K562 (cell line): ENCODE measurements around the gene CHST10. TPM values are rescaled to one million over a fixed set of nuclear protein-coding genes. Genes with fewer than 3 reads are reported as not detected.

ENCODE experiments used
- ATAC-seq: fragments of 200-7000 bp; cut with Tn5 transposase; 3 replicates; pipeline ENCODE4 v1.9.1; 2020; ENCODE audit warnings: moderate library complexity
- BruUV-seq: library from RNA; stranded (reverse); fragments of 400-500 nt; replicated peaks from 2 replicates; lab custom pipeline; 2021; lab: Mats Ljungman, UMichigan
- CTCF ChIA-PET: fragments of 300-600 bp; formaldehyde crosslinking; extraction: SDS; loops from one replicate; lab custom pipeline; 2021; ENCODE audit warnings: low intra/inter-chr PET ratio; lab: Yijun Ruan, JAX
- POLR2A ChIA-PET: fragments of 300-600, 350-650 bp; sonication (Branson Sonifier 250); formaldehyde crosslinking; extraction: SDS; loops from one replicate; lab custom pipeline; 2021; ENCODE audit warnings: antibody characterized with exemption, inconsistent platforms; lab: Yijun Ruan, JAX
- DNase-seq, 4 experiments: peaks; one replicate each; pipeline versions ENCODE4 v3.0.0 to v3.0.0-alpha.2; 2011 to 2018; ENCODE audit warnings: low spot score in 3 of 4, mixed read lengths in 3 of 4; ENCODE audit errors: extremely low read depth in 1 of 4
- FAIRE-seq: peaks from 2 replicates; lab custom pipeline; 2011; peaks lifted over from hg19 to GRCh38; lab: Jason Lieb, UNC
- H2AFZ ChIP-seq: 2 replicates; pipeline ENCODE4 v1.6.0; 2011; ENCODE audit warnings: low read depth, low read length, control low read depth, inconsistent platforms
- H3K27ac ChIP-seq: fragments of 200-600 bp; 3 replicates; pipeline ENCODE4 v1.8.0; 2011; ENCODE audit warnings: low read depth, mild to moderate bottlenecking, control low read depth, inconsistent platforms, low read length, moderate library complexity, mixed read lengths; ENCODE audit errors: extremely low read depth
- H3K27me3 ChIP-seq, 2 experiments: fragments of 300-600 bp in 1 of 2; 2 replicates in 1 of 2; 3 replicates in 1 of 2; pipeline versions ENCODE4 v1.6.0 to v1.8.0; 2011; ENCODE audit warnings: inconsistent platforms in 2 of 2, low read length in 2 of 2, mild to moderate bottlenecking in 1 of 2, mixed read lengths in 1 of 2, moderate library complexity in 1 of 2; ENCODE audit not compliant: control insufficient read depth in 2 of 2, insufficient read depth in 2 of 2
- H3K36me3 ChIP-seq: fragments of 300-600 bp; 3 replicates; pipeline ENCODE4 v1.8.0; 2011; ENCODE audit warnings: mild to moderate bottlenecking, low read length, inconsistent platforms; ENCODE audit not compliant: control insufficient read depth, insufficient read depth
- H3K4me1 ChIP-seq, 2 experiments: fragments of 200-600 bp in 1 of 2; replicated peaks in 1 of 2; 2 replicates in 1 of 2; 3 replicates in 1 of 2; pipeline versions ENCODE4 v1.5.1 to v1.8.0; 2011; ENCODE audit warnings: inconsistent platforms in 2 of 2, low read length in 2 of 2, mild to moderate bottlenecking in 1 of 2, mixed read lengths in 1 of 2, moderate library complexity in 1 of 2; ENCODE audit not compliant: control insufficient read depth in 2 of 2, insufficient read depth in 2 of 2
- H3K4me2 ChIP-seq: 2 replicates; pipeline ENCODE4 v1.6.1; 2011; ENCODE audit warnings: low read length, control low read depth, inconsistent platforms, mixed read lengths; ENCODE audit not compliant: insufficient read depth
- H3K4me3 ChIP-seq: fragments of 200-600 bp; sonication (generic), shearing (Covaris generic); 2 replicates; pipeline ENCODE4 v1.5.1; 2016; ENCODE audit warnings: control low read depth, inconsistent platforms
- H3K79me2 ChIP-seq: fragments of 200-600 bp; 3 replicates; pipeline ENCODE4 v1.8.0; 2011; ENCODE audit warnings: low read length, inconsistent platforms; ENCODE audit not compliant: control insufficient read depth, insufficient read depth
- H3K9ac ChIP-seq, 2 experiments: 2 replicates each; pipeline versions ENCODE4 v1.6.0 to v1.6.1; 2011; ENCODE audit warnings: low read depth in 2 of 2, low read length in 2 of 2, control low read depth in 1 of 2, inconsistent platforms in 1 of 2, mild to moderate bottlenecking in 1 of 2, mixed read lengths in 1 of 2; ENCODE audit not compliant: insufficient read depth in 1 of 2
- H3K9me1 ChIP-seq: one replicate; pipeline ENCODE4 v1.6.0; 2011; ENCODE audit warnings: inconsistent platforms, mild to moderate bottlenecking, low read length, moderate library complexity; ENCODE audit not compliant: control insufficient read depth, insufficient read depth
- H3K9me3 ChIP-seq: replicated peaks from 2 replicates; pipeline ENCODE4 v1.5.1; 2011; ENCODE audit warnings: low read depth, low read length, inconsistent platforms; ENCODE audit not compliant: control insufficient read depth, insufficient read depth
- H4K20me1 ChIP-seq: replicated peaks from 2 replicates; pipeline ENCODE4 v1.6.1; 2011; ENCODE audit warnings: low read length, inconsistent platforms, mixed read lengths; ENCODE audit not compliant: control insufficient read depth, insufficient read depth
- CC2D1A ChIP-seq: fragments of 450-650 bp; IDR thresholded peaks from 2 replicates; pipeline ENCODE4 v1.6.1; 2017; ENCODE audit warnings: mild to moderate bottlenecking
- EGR1 ChIP-seq: fragments of 450-650 bp; conservative IDR thresholded peaks from 2 replicates; pipeline ENCODE4 v1.6.1; 2017; ENCODE audit warnings: mild to moderate bottlenecking
- RAD21 ChIP-seq, 2 experiments: fragments of 250-450 bp in 1 of 2; fragments of 450-650 bp in 1 of 2; sonication (Bioruptor Pico) in 1 of 2; formaldehyde crosslinking in 1 of 2; IDR thresholded peaks in 1 of 2; conservative IDR thresholded peaks in 1 of 2; 2 replicates each; pipeline versions ENCODE4 v1.4.0 to v1.8.0; 2020 to 2022; ENCODE audit warnings: mild to moderate bottlenecking in 2 of 2, moderate library complexity in 1 of 2
- SMC3 ChIP-seq: conservative IDR thresholded peaks from 2 replicates; pipeline ENCODE4 v1.6.1; 2011; ENCODE audit warnings: low read depth, low read length, improper control_type of control experiment; ENCODE audit not compliant: insufficient read depth
- ZBED1 ChIP-seq: IDR thresholded peaks from 2 replicates; pipeline ENCODE4 v1.6.1; 2014
- WGBS: fragments of 100-300 bp; shearing (Covaris generic); methylation state at CpG from one replicate; pipeline ENCODE4 v1.1.6; 2016; ENCODE audit warnings: low coverage, mixed read lengths; ENCODE audit not compliant: insufficient coverage; ENCODE audit errors: missing lambda C conversion rate; 5-methylcytosine and 5-hydroxymethylcytosine counted together
- in situ Hi-C: fragments of 300-500 bp; cut with MboI; formaldehyde crosslinking; loops from 4 replicates; pipeline ENCODE4 v1.15.0; 2018; ENCODE audit warnings: inconsistent platforms, mixed read lengths
- intact Hi-C: fragments of 100-400 bp; cut with micrococcal nuclease; formaldehyde crosslinking; loops from 2 replicates; pipeline ENCODE4 v1.14.2; 2022
- polyA plus RNA-seq, 8 experiments: library from polyadenylated mRNA; depleted of rRNA in 4 of 8; stranded (reverse) in 5 of 8; unstranded in 3 of 8; fragments of >200 nt; fragmentation: Nextera tagmentation in 2 of 8; fragmentation: Illumina TruSeq in 1 of 8; extraction: Ambion mirVana in 2 of 8; extraction: Trizol in 1 of 8; gene quantifications; 2 replicates each; pipeline versions ENCODE4 v1.2.1 to v1.2.3, GENCODE V29; 2011 to 2014; ENCODE audit warnings: inconsistent platforms in 1 of 8, missing spikeins in 1 of 8
- total RNA-seq, 7 experiments: library from RNA; depleted of rRNA in 6 of 7; stranded (reverse); fragments of >200 nt in 6 of 7; fragmentation: Illumina TruSeq in 2 of 7; extraction: Trizol in 2 of 7; gene quantifications; 2 replicates each; pipeline versions ENCODE4 v1.2.1 to v1.2.3, GENCODE V29; 2011 to 2021; ENCODE audit warnings: low replicate concordance in 1 of 7
- TF ChIP-seq, protein P1 (sequence below), 2 experiments: fragments of 450-650 bp; formaldehyde crosslinking in 1 of 2; IDR thresholded peaks; 2 replicates each; pipeline versions ENCODE4 v1.4.0 to v1.6.1; 2014 to 2020; ENCODE audit warnings: mild to moderate bottlenecking in 2 of 2, borderline replicate concordance in 1 of 2, low read depth in 1 of 2
- TF ChIP-seq, protein P2 (sequence below), 3 experiments: IDR thresholded peaks in 2 of 3; conservative IDR thresholded peaks in 1 of 3; 2 replicates each; pipeline ENCODE4 v1.5.1; 2011 to 2012; ENCODE audit warnings: low read length in 3 of 3, mild to moderate bottlenecking in 3 of 3, control low read depth in 2 of 3, improper control_type of control experiment in 1 of 3, inconsistent platforms in 1 of 3, low read depth in 1 of 3, mixed read lengths in 1 of 3, moderate library complexity in 1 of 3; ENCODE audit not compliant: insufficient read depth in 2 of 3

The CHST10 gene
- total and polyA plus RNA-seq, 9 of the 15 experiments (the other 6 are each of a cell fraction or from before 2014, with no cell fraction given), result 1.3 to 30.9 (median 19.3) TPM

DNA sequence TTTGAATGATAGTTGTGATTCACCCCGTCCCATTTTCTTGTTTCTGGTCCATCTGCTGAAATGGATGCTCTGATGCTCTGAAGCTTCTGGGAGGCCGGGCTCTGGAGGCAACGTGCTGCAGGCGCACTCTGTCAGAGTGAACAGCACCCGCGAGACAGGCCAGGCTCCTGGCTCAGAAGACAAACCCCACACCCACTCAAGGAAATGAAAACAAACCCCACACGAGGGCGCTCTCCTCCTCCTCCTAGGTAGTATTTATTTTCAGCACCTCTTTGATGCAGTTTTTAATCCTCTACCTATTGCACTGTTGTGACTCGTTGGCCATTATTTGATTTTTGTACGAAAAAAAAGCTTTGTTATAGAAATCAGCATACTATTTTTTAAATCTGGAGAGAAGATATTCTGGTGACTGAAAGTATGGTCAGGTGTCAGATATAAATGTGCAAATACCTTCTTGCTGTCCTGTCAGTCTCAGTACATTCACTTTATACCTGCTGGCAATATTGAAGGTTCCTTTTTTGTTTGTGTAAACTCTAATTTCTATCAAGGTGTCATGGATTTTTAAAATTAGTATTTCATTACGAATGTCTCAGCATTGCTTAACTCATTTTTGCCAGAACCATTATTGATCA, 10.3 kb upstream of the CHST10 start:
- Histone ChIP-seq H3K9me3 (no peaks in the 10 kb centered on the region), H3K27ac (no peak overlapping the region), H3K36me3 (no peaks in the 10 kb centered on the region), H3K27me3 (peaks cover 0 to 2% of the 10 kb centered on the region in 2 experiments; a peak in 2 of 5 replicates), H3K4me1 (peaks cover 0 to 5% of the 10 kb centered on the region in 2 experiments; a peak in 2 of 5 replicates), H3K79me2 (no peaks in the 10 kb centered on the region), H3K9ac (no peak overlapping the region), H2AFZ (no peak overlapping the region), H4K20me1 (no peaks in the 10 kb centered on the region), H3K4me2 (no peak overlapping the region)
- FAIRE-seq (peak; percentile 60), ATAC-seq (peak; percentile 90), DNase-seq (peak; percentile 39 to 71 (median 46))
- CTCF ChIA-PET, result interaction anchor here (1.3 kb wide), 1 partner anchor 556 kb away, joined by 10 read pairs; no protein-coding TSS in a partner anchor
- POLR2A ChIA-PET, result interaction anchor here (0.6 kb wide), 2 partner anchors 88 to 130 kb away, joined by 3 read pairs; no protein-coding TSS in a partner anchor
- WGBS, result 3% methylated on average over 11 of the region's 11 CpGs
- in situ Hi-C loops, result no loop called here
- no TSS peak for BruUV-seq
- TF ChIP-seq RAD21 (CRISPR knock-in tag; conservative IDR thresholded peaks at IDR 0.05 in 1 of 2, IDR thresholded peaks at IDR 0.05 in 1 of 2) (peak in 1 of 2 experiments; percentile 40; a peak in 2 of 4 replicates), SMC3 (0 out of 2 replicates have a peak, but pooled peaks have one; percentile 29), CC2D1A (no peak), ZBED1 (no peak), EGR1 (peak; percentile 42; the same call in 1 of the 2 replicates)
- TF ChIP-seq, protein P1, sequence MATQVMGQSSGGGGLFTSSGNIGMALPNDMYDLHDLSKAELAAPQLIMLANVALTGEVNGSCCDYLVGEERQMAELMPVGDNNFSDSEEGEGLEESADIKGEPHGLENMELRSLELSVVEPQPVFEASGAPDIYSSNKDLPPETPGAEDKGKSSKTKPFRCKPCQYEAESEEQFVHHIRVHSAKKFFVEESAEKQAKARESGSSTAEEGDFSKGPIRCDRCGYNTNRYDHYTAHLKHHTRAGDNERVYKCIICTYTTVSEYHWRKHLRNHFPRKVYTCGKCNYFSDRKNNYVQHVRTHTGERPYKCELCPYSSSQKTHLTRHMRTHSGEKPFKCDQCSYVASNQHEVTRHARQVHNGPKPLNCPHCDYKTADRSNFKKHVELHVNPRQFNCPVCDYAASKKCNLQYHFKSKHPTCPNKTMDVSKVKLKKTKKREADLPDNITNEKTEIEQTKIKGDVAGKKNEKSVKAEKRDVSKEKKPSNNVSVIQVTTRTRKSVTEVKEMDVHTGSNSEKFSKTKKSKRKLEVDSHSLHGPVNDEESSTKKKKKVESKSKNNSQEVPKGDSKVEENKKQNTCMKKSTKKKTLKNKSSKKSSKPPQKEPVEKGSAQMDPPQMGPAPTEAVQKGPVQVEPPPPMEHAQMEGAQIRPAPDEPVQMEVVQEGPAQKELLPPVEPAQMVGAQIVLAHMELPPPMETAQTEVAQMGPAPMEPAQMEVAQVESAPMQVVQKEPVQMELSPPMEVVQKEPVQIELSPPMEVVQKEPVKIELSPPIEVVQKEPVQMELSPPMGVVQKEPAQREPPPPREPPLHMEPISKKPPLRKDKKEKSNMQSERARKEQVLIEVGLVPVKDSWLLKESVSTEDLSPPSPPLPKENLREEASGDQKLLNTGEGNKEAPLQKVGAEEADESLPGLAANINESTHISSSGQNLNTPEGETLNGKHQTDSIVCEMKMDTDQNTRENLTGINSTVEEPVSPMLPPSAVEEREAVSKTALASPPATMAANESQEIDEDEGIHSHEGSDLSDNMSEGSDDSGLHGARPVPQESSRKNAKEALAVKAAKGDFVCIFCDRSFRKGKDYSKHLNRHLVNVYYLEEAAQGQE (IDR thresholded peaks at IDR 0.05; ENCODE audit: borderline replicate concordance), result peak; percentile 17; the same call in 1 of the 2 replicates
- TF ChIP-seq, protein P1 (CRISPR knock-in tag; IDR thresholded peaks at IDR 0.05; ENCODE audit: low read depth), result no peak
- TF ChIP-seq, protein P2, sequence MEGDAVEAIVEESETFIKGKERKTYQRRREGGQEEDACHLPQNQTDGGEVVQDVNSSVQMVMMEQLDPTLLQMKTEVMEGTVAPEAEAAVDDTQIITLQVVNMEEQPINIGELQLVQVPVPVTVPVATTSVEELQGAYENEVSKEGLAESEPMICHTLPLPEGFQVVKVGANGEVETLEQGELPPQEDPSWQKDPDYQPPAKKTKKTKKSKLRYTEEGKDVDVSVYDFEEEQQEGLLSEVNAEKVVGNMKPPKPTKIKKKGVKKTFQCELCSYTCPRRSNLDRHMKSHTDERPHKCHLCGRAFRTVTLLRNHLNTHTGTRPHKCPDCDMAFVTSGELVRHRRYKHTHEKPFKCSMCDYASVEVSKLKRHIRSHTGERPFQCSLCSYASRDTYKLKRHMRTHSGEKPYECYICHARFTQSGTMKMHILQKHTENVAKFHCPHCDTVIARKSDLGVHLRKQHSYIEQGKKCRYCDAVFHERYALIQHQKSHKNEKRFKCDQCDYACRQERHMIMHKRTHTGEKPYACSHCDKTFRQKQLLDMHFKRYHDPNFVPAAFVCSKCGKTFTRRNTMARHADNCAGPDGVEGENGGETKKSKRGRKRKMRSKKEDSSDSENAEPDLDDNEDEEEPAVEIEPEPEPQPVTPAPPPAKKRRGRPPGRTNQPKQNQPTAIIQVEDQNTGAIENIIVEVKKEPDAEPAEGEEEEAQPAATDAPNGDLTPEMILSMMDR (IDR thresholded peaks at IDR 0.05 in 2 of 3, conservative IDR thresholded peaks at IDR 0.05 in 1 of 3; ENCODE audit: insufficient read depth in 2 of 3, low read depth in 1 of 3, low read length in 3 of 3), result peak; percentile 48 to 59 (median 58); a peak in 5 of 6 replicates
- TF ChIP-seq, all 486 proteins: peak for 5
- Histone ChIP-seq H3K9me1 (no peaks in the 10 kb centered on the region), H3K4me3 (no peak overlapping the region)
- intact Hi-C loops, result loop anchor here (10.0 kb wide), 2 partner anchors 177 to 557 kb away; no protein-coding TSS in a partner anchor
